GM18520 (cell line): ENCODE measurements around the gene DEFB113.
"Not testable (repeated sequence)": the region's sequence is repeated elsewhere in the genome, so short reads cannot be mapped to it uniquely, and the experiment has no call there.

ENCODE experiments used
- ATAC-seq: cut with Tn5 transposase; IDR thresholded peaks from one replicate; pipeline ENCODE4 v1.9.1; 2021; ENCODE audit not compliant: unreplicated experiment

The DEFB113 gene

DNA sequence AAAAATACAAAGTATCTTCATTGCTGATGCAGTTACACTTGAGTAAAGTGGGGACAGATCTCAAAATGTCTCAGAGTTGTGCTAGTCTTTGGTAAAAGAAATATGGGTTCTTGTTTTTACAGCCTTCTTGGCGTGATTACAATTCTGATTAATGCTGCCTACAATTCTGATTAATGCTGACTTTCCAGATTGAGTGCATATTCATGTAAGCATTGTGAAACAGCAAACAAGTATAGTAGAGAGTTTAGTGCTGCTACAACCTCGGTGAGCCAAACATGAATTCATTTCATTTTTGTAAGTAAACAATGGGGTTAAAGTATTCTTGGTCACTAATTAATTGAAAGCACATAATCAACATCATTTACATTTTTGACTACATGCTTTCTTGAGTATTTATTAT lies at the start of gene DEFB113:
Gene DEFB113, minus strand, starts transcription at position 21 of the 400 bp plus-strand sequence. Its CDS starts 0 bp downstream, at position 21.
- ATAC-seq: no peak

DNA sequence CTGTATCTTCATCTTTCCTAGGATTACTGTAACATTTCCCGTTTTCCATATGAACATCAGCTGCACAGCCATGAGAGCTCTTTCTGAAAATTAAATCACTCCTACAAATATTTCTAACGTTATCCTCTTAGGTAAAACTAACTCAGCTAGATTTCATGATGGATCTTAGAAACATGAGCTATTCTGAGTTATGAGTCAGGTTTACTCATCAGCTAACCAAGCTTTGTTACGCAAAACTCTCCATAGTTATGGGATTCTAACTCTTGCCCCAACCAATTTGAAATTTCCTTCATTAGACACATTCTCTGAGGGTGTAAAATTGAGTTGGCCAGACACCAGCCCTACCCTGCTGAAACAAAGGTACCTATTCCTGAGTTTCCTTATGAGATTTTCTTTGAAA lies 38.4 kb upstream of the DEFB113 start:
- no peak for ATAC-seq

DNA sequence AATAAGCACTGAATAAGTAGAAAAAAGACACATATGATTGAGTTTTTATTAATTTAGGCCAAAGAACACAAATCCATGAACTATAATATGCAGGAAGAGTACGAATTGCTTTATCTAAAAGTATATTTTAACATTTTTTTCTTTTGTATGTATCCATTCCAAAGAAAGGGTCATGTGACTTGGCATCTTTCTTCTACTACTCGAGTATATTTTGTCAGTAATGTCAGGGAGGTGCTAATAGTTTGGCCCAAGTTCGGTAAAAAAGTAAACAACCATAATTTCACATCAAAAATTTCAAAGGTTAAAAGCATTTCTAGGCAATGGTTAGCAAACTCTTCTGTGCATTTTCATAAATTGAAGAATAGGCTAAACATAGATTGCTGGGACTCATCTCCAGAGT lies 33.7 kb upstream of the DEFB113 start:
- no peak for ATAC-seq

- no peak for ATAC-seq
Measured at GRCh38 chr6:49995278-49995677, 25.9 kb upstream of the DEFB113 start.

GRCh38 chr6:49988900-49989299 lies 19.5 kb upstream of the DEFB113 start:
- ATAC-seq: no peak

GRCh38 chr6:49987749-49988148 lies 18.3 kb upstream of the DEFB113 start:
- no peak for ATAC-seq

GRCh38 chr6:49986551-49986950 lies 17.1 kb upstream of the DEFB113 start:
- ATAC-seq: no peak

GRCh38 chr6:49982046-49982445 lies 12.6 kb upstream of the DEFB113 start:
- ATAC-seq: no peak

- ATAC-seq: peak; percentile 34
Measured at GRCh38 chr6:49980898-49981297, 11.5 kb upstream of the DEFB113 start.

DNA sequence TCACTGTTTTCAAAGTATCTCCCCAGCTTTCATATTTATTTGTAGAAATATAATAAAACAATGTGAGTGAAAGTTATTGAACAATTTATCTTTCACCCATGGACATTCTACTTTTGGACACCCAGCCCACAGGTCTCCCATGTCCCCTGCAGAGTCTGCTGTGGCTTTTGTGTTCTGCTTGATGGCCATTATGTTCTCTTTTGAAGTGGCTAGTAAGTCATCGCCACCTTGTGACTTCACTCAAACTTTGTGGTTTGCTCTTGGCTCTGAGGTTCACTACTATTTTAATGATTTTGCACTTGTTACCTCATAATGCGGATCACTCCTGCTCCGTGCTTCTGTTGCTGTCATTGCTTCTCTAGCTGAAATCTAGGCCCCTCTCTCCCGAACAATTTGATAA lies 10.2 kb upstream of the DEFB113 start:
- ATAC-seq: peak; percentile 32

GRCh38 chr6:49978332-49979226 lies 9.2 kb upstream of the DEFB113 start:
- ATAC-seq: no peak

- ATAC-seq: no peak
Measured at GRCh38 chr6:49966823-49967222, 2.6 kb downstream of the DEFB113 start.

- ATAC-seq: no peak
Measured at GRCh38 chr6:49966334-49966733, 3.1 kb downstream of the DEFB113 start.

DNA sequence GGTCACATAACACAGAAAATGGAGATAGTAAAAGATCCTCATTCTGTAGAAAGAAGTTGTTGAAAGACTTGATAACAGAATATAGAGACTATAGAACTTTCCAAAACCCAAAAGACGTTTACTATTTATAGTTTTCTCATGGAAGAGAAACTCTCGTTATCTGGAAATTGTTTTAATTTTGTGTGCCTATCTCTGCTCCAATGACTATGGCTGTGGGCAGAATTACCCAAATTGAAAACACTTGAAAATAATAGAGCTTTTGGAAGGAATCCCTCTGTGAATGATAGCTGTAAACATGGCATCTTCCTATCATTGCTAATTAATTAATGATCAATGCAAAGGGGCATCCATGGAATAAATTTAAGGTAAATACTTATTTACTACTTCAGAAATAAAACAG lies 5.4 kb downstream of the DEFB113 start, which contains the start of gene DEFB114:
Gene DEFB114, minus strand, starts transcription at position 101 of the 400 bp plus-strand sequence. Its CDS starts 59 bp downstream, at position 42.
- ATAC-seq: no peak

DNA sequence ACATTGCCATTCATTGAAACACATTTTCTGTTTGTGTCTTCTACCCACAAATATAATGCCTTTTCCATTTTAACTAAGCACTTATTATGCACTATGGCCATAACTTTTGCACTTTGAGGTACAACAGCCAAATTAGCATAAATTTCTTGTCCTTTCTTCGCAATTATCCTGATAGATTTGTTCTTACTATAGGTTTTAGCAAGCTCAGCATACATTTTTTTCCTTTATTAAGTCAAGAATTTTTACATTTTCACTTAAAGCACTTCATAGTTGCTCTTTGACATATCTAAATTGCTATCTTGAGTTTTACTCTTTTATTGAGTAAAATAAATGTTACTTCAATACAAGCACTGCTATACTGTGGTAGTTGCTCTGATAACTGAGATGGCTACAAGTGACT lies 11.2 kb downstream of the DEFB113 start:
- ATAC-seq: no peak

- ATAC-seq: no peak
Measured at GRCh38 chr6:49955847-49956246, 13.6 kb downstream of the DEFB113 start.

- no peak for ATAC-seq
Measured at GRCh38 chr6:49951926-49952325, 17.5 kb downstream of the DEFB113 start.

DNA sequence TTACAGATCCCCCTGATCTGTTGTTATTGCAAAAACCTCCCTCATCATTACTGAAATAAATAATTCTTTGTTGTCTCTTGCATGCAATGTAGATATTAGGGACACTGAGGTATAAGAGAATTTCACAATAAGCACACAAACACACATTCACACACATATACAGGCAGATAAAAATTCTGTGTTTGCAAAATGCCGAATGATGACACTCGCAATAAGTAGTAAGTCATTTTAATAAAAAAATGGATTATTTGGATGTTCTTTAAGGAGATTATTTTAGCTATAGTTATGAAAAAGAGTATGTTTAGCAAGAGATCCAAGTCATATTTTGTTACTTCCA lies 19.0 kb downstream of the DEFB113 start:
- ATAC-seq: no peak

GRCh38 chr6:49949062-49949461 lies 20.4 kb downstream of the DEFB113 start:
- ATAC-seq: no peak

GRCh38 chr6:49946835-49947234 lies 22.6 kb downstream of the DEFB113 start:
- no peak for ATAC-seq

DNA sequence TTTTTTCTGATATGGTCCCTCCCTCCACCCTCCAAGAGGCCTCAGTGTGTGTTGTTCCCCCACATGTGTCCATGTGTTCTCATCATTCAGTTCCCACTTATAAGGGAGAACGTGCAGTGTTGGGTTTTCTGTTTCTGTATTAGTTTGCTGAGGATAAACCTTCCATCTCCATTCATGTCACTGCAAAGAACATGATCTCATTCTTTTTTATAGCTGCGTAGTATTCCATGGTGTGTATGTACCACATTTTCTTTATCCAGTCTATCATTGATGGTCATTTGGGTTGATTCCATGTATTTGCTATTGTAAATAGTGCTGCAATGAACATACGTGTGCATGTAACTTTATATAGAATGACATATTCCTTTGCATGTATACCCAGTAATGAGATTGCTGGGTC lies 25.4 kb downstream of the DEFB113 start:
- ATAC-seq: not testable (repeated sequence)

DNA sequence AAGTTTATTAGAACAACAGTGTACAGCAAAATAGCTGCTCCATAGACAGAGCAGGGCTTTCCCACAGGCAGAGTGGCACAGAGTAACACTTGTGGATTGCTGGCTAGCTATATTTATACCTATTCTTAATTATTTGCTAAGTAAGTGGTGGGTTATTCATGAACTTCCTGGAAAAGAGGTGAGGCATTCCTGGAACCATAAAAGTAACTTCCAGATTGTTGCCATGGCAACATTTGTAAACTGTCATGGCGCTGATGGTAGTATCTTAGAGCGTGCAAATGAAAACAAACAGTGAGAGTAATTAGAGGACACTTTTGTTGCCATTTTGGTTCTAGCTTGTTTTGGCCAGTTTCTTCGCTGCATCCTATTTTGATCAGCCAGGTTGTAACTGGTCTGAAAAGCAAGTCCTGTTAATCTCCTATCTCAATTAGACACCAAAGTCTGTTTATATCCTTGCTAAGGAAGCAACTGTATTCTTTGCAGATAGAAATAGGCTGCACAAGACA lies 29.4 kb downstream of the DEFB113 start:
- ATAC-seq: no peak

DNA sequence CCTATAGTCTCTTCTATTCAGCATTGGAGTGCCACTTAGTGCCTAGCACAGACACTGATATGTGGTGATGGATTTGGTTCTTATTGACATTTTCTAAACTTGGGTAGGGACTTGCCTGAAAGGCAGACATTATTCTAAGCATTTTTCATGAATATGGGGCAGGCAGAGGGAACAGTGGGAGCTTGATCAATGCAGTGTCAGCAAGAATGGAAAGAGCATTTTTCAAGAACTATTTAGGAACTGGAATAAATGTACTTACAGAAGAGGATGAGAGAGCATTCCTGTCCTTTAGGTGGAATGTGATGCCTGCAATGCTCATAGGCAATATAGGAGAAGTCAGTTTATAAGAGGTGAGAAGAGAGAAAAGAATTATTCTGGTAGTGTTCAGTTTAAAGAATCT lies 31.6 kb downstream of the DEFB113 start:
- no peak for ATAC-seq
